ENCODE results near the gene TBRG1.

The TBRG1 gene

DNA sequence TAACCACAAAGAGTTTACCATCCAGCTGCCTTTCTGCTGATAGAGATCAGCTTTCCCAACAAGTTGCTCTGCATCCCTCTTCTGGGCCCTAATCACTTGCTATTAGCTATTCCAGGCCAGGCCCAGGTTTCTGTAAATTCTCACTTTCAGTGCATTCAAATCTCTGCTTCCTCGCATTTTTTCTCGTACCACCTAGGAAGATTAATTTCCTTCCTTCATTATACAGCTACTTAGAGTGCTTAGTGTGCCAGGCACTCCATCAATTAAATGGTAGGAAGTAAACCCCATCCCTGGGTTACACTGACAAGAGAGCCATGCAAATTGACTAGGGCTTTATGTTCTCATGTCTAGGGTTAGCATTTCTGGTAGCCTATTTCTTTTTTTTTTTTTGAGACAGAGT, 41.2 kb downstream of the TBRG1 start:
- in situ Hi-C loops (cut with MboI; ENCODE audit: low sequenced_read_pairs, unreplicated experiment): loop anchor here (10.0 kb wide), 1 partner anchor 171 kb away; no protein-coding TSS in a partner anchor
- DNase-seq (ENCODE audit: low spot score): no peak
- TF ChIP-seq, protein P1, sequence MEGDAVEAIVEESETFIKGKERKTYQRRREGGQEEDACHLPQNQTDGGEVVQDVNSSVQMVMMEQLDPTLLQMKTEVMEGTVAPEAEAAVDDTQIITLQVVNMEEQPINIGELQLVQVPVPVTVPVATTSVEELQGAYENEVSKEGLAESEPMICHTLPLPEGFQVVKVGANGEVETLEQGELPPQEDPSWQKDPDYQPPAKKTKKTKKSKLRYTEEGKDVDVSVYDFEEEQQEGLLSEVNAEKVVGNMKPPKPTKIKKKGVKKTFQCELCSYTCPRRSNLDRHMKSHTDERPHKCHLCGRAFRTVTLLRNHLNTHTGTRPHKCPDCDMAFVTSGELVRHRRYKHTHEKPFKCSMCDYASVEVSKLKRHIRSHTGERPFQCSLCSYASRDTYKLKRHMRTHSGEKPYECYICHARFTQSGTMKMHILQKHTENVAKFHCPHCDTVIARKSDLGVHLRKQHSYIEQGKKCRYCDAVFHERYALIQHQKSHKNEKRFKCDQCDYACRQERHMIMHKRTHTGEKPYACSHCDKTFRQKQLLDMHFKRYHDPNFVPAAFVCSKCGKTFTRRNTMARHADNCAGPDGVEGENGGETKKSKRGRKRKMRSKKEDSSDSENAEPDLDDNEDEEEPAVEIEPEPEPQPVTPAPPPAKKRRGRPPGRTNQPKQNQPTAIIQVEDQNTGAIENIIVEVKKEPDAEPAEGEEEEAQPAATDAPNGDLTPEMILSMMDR (IDR thresholded peaks at IDR 0.05; ENCODE audit: borderline replicate concordance, control extremely low read depth, extremely low read depth, insufficient read depth, missing control alignments): no peak

DNA sequence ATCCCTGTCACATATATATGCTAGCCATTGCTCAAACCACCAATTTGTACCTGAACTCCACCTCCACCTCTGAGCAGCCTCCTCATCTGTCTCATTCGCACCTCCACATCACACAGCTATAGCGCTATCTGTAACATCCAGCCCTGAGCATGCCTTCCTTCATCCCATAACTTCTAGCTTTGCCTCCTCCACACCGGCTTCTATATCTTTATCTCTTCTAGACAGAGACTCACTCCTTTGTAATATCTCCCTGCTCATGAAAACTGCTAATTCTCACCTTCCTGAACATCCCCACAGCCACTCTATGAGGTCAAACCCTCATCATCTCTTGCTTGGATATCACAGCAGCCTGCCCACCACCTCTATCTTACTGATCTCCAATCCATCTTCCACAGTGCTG, 44.9 kb downstream of the TBRG1 start:
- in situ Hi-C loops (cut with MboI; ENCODE audit: low sequenced_read_pairs, unreplicated experiment): loop anchor here (10.0 kb wide), 1 partner anchor 167 kb away; no protein-coding TSS in a partner anchor
- TF ChIP-seq, protein P1 (IDR thresholded peaks at IDR 0.05; ENCODE audit: borderline replicate concordance, control extremely low read depth, extremely low read depth, insufficient read depth, missing control alignments): no peak
- DNase-seq (ENCODE audit: low spot score): no peak

DNA sequence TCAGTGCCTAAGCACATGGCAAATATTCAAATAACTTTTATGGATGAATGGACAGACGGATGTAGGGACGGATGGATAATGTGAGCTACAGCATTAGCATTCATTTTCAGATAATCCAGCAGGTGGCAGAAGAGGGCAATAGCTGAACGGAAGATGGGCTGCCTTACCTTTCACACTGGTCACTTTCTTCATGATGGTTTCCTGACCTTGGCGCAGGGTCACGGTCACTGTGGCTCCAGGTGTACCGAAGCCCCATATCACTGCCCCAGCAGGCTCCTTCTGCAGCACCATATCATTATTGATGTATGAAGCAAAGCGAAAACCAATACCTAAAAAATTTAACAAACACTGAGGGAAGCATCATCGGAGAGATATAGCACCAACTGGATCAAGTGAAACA, 46.5 kb downstream of the TBRG1 start:
- TF ChIP-seq, protein P1 (IDR thresholded peaks at IDR 0.05; ENCODE audit: borderline replicate concordance, control extremely low read depth, extremely low read depth, insufficient read depth, missing control alignments): peak; percentile 75
- in situ Hi-C loops (cut with MboI; ENCODE audit: low sequenced_read_pairs, unreplicated experiment): loop anchor here (10.0 kb wide), 1 partner anchor 166 kb away; no protein-coding TSS in a partner anchor
- DNase-seq (ENCODE audit: low spot score): peak; percentile 72

DNA sequence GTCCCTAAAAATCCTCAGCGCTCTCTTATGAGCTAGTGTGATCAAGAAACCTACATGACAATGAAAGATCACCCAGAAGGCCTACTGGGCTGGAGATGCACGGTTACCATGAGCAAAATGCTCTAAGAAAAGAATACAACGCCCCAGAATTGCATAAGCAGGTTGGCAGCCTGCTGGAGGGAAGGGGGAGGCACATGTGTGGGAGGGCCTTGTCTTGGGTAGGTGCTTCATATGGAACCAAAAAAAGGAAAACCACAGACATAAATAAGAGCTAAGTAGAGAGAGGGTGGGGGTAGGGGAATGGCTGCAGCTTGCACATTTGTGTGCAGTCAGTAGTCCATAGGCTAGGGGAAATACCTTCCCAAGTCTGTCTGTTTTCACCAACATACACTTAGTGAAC, 48.1 kb downstream of the TBRG1 start:
- TF ChIP-seq, protein P1 (IDR thresholded peaks at IDR 0.05; ENCODE audit: borderline replicate concordance, control extremely low read depth, extremely low read depth, insufficient read depth, missing control alignments): no peak
- in situ Hi-C loops (cut with MboI; ENCODE audit: low sequenced_read_pairs, unreplicated experiment): loop anchor here (10.0 kb wide), 1 partner anchor 94 kb away; the partner anchor contains the start of gene ESAM
- DNase-seq (ENCODE audit: low spot score): no peak

DNA sequence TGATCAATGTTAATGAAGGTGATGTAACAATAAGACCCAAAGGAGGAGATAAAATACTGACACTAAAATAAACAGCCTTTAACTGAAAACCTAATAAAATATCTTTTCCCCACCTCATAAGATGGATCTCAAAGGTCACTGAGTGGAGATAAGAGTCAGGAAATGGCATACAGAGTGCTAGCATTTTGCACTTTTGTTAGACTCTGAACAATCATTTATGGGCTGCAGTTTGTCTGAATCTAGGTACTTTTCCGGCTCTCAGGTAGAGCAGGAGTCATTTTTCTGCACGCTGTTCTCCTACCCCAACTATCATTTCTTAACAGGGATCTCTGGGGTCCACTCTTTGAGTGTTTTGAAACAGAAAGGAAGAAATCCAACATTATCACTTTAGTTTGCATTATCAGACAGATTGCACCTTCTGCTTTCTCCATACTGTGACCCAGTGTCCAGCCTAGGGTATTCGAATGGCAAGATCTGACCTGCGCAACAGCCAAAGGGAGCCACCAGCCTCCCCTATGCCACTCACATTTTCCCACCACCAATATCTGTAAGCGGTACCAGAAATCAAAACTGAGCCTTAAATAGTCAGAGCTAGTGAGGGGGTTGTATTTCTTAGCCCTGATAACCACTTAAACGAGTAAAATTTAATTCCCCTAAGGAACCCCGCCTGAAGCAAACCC, 50.0 kb downstream of the TBRG1 start:
- DNase-seq (ENCODE audit: low spot score): no peak
- TF ChIP-seq, protein P1 (IDR thresholded peaks at IDR 0.05; ENCODE audit: borderline replicate concordance, control extremely low read depth, extremely low read depth, insufficient read depth, missing control alignments): no peak

DNA sequence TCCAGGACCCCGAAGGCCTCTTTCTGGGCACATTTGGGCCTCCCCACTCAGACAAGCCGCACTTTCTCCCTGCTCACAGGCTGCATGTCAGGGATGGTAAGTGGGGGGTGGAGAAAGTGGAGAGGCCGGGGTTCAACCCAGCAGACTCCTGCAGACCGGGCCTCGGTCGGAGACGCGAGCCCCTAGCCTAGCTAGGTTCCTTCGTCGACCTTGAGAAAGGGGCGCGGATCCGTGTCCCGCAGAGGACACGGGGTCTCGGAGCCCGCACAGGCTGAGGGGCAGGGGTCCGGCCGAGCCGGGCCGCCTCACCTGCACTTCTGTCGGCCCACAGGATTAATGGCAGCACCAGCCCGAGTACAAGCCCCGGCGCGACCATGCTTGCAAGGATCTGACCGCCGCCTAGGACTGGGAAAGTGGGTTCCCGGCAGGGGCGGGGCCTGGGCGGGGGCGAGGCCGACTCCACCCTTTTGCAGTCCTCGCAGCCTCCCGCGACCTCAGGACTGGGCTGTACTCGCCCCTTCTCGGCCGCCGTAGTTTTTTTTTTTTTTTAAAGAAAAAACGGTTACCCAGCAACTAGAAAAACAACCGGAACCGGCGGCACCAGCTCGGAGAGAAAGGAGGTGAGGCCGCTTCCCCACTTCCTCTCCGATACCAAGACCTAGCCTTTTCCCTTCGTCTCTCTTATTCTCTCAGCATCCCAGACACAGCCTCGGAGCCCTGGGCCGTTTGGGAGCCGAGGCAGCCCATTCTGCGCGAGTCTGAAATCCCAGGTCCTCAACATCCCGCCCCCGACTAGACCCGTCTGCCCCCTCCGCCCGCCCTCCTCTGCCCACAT, 50.9 kb downstream of the TBRG1 start, which contains the start of the genes SIAE and SPA17:
Gene SIAE, minus strand, starts transcription at position 407 of the 835 bp plus-strand sequence. Its CDS starts 31 bp downstream, at position 376.
Gene SPA17, plus strand, starts transcription at position 572 of the 835 bp plus-strand sequence. CDS start 1,361 bp downstream, outside the sequence.
- in situ Hi-C loops (cut with MboI; ENCODE audit: low sequenced_read_pairs, unreplicated experiment): loop anchor here (10.0 kb wide), 1 partner anchor 91 kb away; the partner anchor contains the start of gene ESAM
- TF ChIP-seq, protein P1 (IDR thresholded peaks at IDR 0.05; ENCODE audit: borderline replicate concordance, control extremely low read depth, extremely low read depth, insufficient read depth, missing control alignments): no peak
- DNase-seq (ENCODE audit: low spot score): peak; percentile 96

More for the DNA sequence above, 50.0 kb downstream of the TBRG1 start:
- in situ Hi-C loops (cut with MboI; ENCODE audit: low sequenced_read_pairs, unreplicated experiment): loop anchor here (10.0 kb wide), 1 partner anchor 92 kb away; the partner anchor contains the start of gene ESAM

All from GM13976 (cell line).